SKM-1 (cell line): ENCODE data around the gene SLCO2A1.

Experiments
- DNase-seq: peaks from one replicate; lab custom pipeline; 2025; ENCODE audit not compliant: unreplicated experiment; lab: John Stamatoyannopoulos, UW

SLCO2A1 gene

DNA sequence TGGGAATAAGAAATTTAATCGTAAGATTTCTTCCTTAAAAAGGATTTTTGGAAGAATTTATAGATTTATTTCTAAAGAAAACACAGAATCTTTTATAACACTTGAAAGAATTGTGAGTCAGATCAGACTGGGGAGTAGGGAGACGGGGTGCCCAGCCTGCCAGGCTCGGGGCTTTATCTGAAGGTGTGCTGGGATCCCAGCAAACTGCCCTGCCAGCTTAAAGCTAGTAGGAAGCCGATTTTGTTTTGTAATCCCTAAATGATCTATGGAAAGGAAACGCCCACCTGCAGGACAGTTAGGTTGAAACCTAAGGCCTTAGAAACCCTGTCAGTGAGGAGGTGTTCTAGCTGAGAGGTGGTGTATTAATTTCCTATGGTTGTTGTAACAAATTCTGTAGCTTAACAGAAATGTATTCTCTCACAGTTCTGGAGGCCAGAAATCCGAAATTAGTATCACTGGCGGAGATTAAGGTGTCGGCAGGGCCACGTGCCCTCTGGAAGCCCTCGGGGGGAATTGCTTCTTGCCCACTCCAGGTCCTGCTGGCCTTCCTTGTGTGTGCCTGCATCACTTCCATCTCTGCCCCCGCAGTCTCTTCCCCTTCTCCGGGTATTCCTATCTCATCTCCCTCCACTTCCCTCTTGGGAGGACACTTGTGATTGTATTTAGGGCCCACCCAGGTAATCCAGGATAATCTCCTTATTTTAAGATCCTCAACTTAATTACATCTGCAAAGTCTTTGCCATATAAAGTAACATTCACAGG is 114.7 kb downstream of the SLCO2A1 start:
- DNase-seq, result no peak

DNA sequence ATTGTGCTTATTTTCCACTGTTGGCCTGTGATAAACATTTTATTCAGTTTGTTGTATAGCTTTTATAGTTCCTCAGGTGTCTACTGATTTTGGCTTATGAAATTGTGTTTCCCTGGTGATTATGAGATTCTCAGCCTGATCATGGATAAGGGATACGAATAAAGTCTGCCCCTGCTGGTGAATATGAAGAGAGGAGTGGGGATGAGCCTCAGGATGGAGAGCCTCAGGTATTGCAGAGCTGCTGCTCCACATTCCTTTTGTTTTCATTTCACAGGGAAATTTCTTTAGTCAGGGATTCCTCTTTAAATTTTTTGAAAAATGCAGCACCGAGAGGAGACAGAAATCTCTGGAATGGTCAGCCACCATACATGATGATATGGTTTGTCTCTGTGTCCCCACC is 119.3 kb downstream of the SLCO2A1 start:
- DNase-seq, result no peak

DNA sequence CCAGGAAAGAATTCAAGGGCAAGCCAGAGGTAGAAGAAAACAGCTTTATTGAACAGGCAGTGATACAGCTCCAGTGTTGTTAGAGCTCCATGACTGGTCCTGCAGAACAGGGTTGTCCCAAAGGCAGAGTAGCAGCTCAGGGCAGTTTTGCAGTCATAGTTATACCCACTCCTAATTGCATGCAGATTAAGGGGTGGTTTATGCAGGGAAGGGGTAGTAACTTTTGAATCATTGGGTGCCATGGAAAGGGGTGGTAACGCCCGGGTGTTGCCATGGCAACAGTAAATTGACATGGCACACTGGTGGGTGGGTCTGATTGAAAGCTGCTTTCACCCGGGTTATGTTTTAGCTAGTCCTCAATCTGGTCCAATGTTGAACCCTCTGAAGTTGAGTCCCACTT is 124.3 kb downstream of the SLCO2A1 start:
- DNase-seq, result no peak

DNA sequence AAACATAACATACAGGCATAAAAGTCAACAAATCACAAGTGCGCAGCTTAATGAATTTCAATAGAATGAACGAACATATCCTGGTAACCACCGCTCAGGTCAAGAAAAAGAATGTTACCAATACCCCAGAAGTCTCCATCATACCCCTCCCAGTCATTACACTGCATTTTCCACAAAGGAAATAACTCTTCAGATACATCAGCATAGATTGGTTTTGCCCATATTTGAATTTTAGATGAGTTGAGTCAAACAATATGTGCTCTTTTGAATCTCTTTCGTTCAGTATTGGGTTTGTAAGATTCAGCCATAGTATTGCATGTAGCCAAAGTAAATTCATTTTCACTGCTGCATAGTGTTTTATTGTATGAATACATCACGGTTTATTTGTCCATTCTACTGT is 127.9 kb downstream of the SLCO2A1 start:
- DNase-seq, result no peak

DNA sequence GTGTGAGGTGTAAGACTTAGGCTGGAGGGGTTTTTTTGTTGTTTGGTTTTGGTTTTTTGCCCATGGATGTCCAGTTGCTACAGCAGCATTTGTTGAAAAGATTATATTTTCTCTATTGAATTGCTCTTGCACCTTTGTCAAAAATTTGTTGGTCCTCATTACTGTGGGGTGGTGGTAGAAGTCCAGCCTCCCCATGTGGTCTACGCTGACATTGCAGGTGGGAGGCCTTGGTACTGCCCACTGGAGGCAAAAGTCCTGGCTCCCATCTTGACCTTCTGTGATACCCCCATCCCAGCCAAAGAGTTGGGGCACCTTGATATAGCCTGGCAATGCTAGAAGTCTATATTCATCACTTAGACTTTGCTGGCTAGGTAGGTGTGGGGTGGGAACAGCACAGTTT is 128.6 kb downstream of the SLCO2A1 start:
- DNase-seq, result no peak

DNA sequence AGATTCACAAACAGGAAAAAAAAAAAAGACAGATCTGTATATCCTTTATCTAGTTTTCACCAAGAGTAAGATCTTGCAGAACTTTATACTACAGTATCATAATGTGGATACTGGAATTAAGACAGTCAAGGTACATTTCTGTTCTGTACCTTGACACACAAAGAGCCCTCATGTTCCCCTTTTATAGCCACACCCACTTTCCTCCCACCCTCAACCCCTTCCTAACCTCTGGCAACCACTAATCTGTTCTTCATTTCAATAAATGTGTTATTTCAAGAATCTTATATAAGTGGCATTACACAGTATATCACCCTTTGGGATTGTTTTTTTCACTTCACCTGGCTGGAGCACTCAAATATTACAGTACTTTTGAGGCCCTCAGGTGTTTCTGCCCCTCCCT is 130.4 kb downstream of the SLCO2A1 start:
- no peak for DNase-seq

DNA sequence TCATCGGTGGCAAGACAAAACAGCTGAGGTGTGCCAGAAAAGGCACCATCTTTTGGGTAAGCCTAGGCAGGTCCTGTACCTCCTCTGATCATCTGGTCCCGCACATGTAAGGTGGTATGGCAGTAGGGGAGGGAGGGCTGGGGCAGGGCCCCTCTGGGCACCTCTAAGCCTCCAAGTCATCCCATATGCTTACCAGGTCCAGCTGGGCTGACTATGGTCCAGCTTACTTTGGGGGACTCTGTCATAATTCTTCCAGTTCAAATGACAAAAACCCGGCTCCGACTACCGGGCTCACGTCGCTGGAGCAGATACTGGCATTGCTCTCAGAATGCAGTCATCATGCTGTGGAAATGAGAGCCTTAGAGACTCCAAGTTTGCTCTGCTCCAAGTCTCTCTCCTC is 132.2 kb downstream of the SLCO2A1 start:
- no peak for DNase-seq

DNA sequence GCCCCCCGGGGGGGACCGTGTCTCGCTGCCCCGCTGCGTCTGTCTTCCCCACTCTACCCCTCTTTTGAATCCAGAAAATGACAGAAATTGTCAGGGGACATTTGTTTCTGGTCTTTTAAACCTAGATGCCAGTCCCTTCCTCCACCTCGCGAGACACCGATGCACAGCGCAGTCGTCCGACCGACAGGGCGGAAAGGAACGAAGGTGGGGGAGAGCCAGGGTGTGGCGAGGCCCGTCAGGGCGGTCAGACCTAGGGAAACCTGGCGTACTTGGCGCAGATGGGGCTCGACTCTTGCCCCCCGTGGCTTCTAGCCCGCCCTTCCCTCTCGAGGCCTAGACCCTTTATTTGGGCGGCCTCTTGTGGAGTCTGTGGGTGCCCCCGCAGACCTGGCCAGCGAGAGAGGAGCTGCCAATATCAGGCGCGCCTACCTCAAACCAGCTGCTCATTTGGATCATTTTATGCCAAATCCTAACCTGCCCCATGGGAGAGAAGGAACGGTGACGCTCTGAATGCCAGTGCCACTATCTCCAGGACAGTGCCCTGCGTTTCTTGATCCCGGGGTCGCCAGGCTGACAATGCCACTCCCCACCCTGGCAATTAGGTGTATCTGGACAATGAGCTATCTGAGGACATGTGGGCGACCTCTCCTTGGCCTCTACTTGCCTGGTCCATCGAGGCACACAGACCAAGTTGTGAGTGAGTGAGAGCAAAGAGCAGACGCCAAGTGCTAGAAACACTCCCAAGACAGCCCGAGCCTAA is 133.5 kb downstream of the SLCO2A1 start:
- DNase-seq, result no peak

DNA sequence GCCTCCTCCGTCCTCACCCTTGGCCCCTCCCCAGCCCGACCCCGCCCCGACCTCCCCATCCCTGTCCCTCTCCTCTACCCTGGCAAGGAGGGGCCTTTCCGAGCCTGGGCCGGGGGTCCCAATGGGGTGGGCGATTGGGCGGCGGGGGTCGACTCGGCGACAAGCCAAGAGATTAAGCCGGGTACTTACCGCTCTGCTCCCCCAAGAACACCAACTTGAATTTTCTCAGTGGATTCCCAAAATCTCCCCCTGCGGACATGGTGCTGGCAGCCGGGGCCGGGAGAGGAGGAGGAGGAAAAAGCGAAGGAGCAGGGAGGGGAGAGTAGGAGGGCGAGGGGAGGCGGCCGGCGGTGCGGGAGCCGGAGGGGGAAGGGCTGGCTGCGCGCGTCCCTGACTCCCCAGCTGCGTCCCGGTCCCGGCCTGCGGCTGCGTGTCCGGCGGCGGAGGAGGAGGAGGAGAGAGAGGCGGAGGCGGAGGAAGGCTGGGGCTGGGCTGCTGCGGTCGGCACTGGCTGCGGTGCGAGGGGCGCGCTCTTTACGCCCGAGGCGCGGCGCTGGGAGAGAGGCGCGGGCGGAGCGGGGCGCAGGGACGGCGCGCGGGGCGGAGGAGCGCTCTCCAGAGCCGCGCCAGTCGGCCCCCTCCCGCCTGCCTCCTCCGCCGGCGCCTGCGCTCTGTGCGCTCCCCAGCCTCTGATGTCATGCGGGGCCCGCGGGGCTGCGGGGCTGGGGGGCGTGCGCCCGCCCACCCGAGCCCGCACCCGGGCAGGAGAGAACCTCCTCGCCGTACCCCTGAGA is 134.3 kb downstream of the SLCO2A1 start, which contains the start of gene RAB6B:
TSS of gene RAB6B (minus strand) at position 675 of the 794 bp plus-strand sequence. CDS start at position 259, 416 bp downstream.
- no peak for DNase-seq

DNA sequence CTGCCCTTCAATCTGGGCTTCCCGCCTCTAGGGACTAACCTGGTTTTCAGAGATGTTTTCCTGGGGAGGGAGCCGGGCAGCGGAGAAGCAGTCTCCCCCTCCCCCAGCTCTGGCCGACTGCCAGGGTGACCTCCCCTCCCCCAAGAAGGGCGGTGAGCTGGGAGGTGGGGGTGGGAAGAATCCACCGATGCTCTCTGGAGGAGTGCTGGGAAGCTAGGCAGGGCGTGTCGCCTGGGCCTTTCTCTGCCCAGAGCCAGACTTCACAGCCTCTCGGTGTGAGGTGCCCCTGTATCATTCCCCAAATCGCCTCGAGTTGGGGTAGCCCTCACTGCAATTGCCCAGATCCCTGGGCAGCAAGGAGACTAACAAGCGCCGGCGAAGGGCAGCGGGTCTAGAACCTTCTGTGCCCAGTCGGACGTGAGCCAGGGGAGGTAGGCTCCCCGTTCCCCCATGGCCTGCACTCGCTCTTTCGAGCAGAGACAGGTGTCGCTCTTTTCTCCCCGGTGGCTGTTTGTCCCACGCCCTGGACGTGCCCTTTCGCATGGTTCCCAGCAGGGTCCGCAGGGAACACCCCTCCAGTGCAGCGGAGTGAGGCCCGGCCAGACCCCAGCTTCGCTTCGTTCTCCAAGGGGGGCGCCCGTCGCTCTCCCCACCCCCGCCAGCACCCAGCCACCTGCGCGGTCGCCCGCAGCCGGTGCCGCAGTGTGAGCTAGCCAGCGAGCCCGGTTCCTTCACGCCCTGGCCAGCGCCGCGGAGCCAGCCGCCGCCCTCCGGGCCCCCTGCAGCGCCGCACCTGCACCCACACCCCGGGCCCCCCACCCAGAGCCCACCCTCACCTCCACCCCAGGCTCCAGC is 135.1 kb downstream of the SLCO2A1 start:
- DNase-seq, result no peak

DNA sequence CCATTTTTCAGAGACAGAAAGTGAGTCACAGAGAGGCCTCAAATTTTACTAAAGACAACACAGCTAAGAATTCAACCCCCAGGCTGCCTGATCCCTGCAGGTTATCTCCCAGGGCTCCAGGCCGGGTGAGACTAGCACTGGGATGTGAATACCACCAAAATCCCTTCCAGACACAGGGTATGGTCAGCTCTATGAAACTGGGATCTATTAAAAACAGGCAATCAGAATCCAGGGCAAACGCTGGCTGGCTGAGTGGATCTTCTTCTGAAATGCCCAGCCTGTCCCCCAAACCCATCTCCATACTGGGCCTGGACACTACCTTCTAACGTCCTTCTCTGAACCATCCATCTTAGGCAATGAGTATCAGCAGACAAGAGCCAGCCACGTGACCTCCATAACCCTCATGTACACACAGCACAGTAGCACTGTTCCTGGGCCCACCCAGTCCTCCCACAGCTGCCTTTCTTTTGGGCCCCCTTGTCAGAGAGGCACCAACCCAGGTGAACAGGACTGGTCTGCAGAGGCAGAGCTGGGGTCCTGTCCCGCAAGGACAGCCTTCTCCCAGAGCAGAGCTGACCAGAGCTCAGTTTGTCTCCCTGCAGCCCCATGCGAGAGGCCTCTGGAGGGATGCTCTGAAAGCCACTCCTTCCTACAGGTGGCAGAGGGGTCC is 135.9 kb downstream of the SLCO2A1 start:
- no peak for DNase-seq

DNA sequence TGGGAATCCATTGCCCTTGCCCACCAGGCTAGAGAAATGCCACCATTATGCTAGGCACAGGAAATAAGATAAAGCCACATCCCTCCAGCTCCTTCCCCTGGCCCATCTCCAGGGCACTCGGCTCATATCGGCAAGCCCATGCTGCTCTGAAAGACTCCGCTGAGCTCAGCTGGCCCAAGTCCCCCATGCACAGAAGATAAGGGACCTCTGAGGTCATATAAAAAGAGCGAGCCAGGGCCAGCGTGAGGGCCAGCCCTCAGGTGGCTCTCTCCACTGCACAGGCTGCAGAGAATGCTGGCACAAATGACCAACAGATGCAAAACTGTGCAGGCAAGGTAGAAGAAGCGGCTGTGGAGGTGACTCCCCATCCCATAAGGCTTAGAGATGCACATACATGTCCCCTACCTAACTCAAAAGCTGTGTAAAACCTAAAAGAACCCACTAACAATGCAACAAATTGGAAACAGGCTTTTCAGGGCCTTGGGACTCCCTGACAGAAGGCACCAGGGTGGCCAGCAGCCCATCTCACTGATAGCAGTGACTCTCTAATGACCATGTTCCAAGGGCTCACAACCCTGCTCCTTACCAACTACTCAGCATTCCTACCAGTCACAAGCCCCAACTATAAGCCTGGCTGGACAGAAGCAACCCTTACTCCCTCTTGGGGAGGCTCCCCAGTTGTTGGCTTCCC is 137.0 kb downstream of the SLCO2A1 start:
- DNase-seq, result no peak

DNA sequence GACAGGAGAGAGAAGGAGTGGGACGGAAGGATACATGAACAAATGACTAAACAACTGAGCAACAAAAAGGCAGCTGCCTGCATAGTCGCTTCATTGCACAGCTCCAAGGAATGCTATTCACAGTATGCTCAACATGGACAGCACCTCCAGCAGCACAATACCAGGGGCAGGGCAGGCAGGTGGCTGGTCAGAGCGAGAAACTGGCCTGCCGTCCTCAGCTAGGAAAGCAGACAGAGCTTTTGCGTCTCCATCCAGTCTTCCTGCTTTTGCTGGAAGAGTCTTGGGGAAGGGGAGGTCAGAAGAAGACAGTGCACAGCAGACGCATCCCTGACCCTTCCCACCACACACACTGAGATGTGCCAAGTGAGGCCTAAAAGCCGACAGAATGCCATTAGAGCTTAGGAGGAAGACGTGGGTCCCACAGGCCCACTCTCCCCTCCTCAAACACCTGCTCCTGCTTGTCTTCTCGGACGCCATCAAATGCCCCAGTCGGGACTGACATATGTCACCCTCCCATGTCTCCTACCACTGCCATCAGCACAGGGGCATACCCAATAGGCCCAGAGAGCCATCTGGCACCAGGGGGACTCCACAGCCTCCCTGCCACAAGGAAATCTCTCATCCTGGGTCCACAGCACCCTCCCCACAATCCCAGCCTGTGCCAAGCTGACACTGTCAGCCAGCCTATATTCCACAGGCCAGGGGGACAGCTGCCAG is 137.9 kb downstream of the SLCO2A1 start:
- no peak for DNase-seq

DNA sequence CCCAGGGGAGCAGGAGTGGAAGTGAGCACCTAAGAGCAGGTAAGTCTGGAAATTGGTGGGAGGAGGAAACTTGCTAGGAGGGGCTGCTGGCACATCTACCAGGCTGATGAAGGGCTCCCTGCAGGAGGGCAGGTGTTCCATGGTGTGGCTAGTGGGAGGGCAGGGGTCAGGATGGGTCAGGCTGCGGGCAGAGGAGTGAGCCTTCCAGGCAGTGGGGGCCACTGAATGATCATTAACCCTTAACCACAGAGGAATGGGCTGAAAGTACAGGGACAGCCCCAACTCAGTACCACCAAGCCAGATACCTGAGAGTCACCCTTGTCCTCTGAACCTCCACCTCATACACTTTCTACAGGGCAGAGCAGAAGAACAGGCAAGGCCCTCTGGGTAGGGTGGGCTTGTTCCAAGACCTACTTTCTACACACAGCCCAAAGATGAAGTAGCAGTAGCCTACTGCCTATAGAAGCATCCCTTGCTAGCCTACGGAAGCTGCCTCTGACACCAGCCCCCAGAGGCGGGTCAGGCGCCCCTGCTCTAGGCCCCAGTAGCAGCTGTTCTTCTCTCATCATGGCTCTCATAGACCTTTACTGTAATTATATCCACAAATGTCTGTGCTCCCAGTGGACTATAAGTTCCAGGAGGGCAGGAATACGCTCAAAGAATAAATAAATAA is 138.6 kb downstream of the SLCO2A1 start:
- DNase-seq, result no peak

DNA sequence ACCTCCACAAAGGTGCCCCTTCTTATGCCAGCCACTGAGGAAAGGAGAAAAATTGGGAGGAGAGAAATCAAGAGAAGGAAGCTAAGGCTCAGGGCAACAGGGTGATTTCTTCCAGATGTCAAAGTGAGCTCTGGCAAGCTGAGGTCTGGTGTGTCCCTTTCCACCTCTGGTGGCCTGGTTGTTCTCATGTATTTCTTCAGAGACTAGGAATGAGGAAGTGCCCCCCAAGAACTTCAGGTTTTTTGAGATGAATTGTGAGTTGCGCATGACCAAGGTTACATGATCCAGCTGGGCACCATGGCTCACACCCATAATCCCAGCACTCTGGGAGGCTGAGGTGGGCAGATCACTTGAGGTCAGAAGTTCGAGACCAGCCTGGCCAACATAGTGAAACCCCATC is 139.7 kb downstream of the SLCO2A1 start:
- peak; percentile 32 for DNase-seq

DNA sequence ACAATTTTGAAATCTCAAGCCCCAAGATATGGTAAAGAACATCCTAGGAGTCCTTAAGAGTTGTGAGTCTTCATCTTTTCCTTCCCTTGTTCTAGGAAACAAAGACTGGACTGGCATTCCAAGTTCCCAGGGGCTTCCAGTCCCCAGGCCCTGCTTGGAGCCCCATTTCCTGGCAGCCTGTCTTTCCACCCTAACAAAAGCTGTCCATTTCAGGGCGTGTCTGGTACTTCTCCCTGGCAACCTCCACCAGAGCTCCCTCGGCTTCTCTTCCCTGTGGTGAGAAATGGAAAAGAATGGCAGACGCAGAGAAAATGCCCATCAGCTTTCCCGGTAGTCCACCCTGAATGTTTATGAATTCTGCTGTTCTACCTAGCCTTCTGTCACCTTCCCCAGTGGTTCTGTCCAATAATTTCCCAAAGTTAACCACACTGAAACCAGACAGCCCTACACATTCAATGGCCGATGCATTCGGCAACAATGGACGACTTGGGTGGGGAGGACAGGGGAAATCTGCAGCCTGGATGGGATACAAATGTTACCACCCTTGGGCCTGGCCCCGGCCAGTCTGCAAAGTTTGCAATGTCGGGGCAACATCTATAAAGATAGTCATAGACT is 140.9 kb downstream of the SLCO2A1 start:
- DNase-seq, result no peak

DNA sequence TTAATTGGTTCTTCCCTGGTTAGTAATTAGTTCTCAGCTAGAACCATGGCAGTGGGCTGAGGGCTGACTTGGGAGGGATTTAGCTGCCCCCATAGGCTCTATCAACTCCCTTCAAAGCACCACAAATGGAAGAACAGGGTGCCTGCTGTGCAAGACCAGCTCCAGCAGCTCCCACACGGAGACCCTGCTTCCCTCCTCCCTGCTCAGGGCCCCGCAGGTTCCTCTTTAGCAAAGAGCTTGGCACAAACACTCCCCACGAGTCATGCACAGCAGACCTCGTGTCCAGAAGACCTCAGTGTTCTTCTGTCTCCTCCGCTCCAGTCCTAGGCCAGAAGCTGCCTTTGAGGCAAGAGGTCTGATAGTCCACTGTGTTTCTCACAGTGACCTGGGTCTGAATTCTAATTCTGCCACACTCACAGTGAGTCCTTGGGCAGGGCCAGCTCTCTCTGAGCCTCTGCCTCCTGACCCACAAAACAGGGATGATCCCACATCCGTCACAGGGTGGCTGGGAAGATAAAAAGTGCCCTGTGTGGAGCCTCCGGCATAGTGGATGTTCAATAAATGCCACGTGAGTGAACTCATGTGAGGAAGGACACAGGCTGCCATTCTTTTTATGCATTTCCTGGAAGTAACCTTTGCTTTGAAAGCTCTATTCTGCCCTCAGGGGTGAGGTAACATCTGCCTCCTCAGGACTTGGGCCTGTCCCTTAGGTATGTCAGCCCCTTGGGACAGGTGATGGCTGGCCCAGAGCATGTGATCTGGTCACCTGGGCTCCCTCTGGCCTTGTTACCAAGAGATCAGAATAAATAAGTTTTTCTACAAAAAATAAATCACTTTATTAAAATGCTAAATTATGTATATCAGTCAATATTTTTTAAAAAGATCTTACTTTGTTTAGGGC is 141.7 kb downstream of the SLCO2A1 start:
- DNase-seq, result no peak
